DOHH2 (cell line): Measurements from ENCODE around the gene LRG1.

Source experiments
- EZH2phosphoT487 ChIP-seq: fragments of 200-600 bp; sonication (generic); IDR thresholded peaks from 2 replicates; pipeline ENCODE4 v1.6.1; 2017; ENCODE audit warnings: borderline replicate concordance, mild to moderate bottlenecking, antibody characterized with exemption, low read length, moderate library complexity, mixed read lengths
- TF ChIP-seq, protein P1 (sequence below): fragments of 200-600 bp; sonication (generic); IDR thresholded peaks from one replicate; pipeline ENCODE4 v1.5.1; 2014; ENCODE audit warnings: antibody characterized with exemption, mild to moderate bottlenecking, low read depth, low read length; ENCODE audit not compliant: poor library complexity, severe bottlenecking

DNA sequence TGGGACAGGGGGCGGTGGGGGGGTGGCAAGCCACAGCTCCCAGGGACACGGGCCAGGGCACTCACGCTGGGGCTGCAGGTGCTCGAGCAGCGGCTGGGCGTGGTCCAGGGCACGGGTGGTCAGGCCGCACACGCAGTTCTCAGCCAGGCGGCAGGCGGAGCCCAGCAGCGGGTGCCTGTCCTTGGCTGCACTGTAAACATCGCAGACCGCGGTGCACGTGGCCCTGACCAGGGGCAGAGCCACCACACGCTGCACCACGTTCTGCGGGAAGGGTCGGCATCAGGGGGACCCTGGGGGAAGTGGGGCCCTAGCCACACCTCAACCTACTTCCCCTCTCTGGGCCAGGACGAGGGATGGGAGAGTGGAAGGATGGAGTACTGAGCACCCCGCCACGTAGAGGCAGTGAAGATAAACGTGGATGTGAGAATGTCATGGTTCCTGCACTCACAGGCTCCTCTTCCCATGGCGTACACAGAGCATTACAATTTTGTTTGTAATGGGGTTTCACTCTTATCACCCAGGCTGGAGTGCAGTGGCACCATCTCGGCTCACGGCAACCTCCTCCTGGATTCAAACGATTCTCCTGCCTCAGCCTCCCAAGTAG is 8.2 kb downstream of the LRG1 start:
- TF ChIP-seq, protein P1, sequence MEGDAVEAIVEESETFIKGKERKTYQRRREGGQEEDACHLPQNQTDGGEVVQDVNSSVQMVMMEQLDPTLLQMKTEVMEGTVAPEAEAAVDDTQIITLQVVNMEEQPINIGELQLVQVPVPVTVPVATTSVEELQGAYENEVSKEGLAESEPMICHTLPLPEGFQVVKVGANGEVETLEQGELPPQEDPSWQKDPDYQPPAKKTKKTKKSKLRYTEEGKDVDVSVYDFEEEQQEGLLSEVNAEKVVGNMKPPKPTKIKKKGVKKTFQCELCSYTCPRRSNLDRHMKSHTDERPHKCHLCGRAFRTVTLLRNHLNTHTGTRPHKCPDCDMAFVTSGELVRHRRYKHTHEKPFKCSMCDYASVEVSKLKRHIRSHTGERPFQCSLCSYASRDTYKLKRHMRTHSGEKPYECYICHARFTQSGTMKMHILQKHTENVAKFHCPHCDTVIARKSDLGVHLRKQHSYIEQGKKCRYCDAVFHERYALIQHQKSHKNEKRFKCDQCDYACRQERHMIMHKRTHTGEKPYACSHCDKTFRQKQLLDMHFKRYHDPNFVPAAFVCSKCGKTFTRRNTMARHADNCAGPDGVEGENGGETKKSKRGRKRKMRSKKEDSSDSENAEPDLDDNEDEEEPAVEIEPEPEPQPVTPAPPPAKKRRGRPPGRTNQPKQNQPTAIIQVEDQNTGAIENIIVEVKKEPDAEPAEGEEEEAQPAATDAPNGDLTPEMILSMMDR: no peak
- no peak for TF ChIP-seq EZH2phosphoT487
